Astrocyte of the cerebellum (primary cell): Measurements from ENCODE around the gene SLC13A4.

Source experiments
- DNase-seq: peaks from one replicate; pipeline ENCODE4 v3.0.0-alpha.2; 2011; ENCODE audit warnings: low read depth
- H3K4me3 ChIP-seq: 2 replicates; pipeline ENCODE4 v1.5.1; 2011; ENCODE audit warnings: mild to moderate bottlenecking, low read depth, low read length, moderate library complexity
- CTCF ChIP-seq: IDR thresholded peaks from 2 replicates; pipeline ENCODE4 v1.5.1; 2012; ENCODE audit warnings: low read length, low read depth, moderate library complexity, mild to moderate bottlenecking; ENCODE audit errors: missing control alignments
- in situ Hi-C: cut with HindIII; loops from 2 replicates; pipeline ENCODE4 v1.10.0; 2017; ENCODE audit warnings: low sequenced_read_pairs

The SLC13A4 gene

GRCh38 chr7:135711139-135711469, 16.9 kb downstream of the SLC13A4 start:
- no peak overlapping the region for H3K4me3 ChIP-seq
- TF ChIP-seq CTCF, result no peak
- in situ Hi-C loops, result no loop called here
- DNase-seq, result no peak

GRCh38 chr7:135710417-135711138, 17.4 kb downstream of the SLC13A4 start:
- in situ Hi-C loops, result no loop called here
- TF ChIP-seq CTCF, result peak; percentile 44
- H3K4me3 ChIP-seq, result no peak overlapping the region
- no peak for DNase-seq

GRCh38 chr7:135709508-135709907, 18.5 kb downstream of the SLC13A4 start:
- in situ Hi-C loops, result no loop called here
- no peak for TF ChIP-seq CTCF
- no peak overlapping the region for H3K4me3 ChIP-seq
- no peak for DNase-seq

- no peak overlapping the region for H3K4me3 ChIP-seq
- no peak for TF ChIP-seq CTCF
- DNase-seq, result no peak
- in situ Hi-C loops, result no loop called here
Measured at GRCh38 chr7:135708041-135708440, 19.9 kb downstream of the SLC13A4 start.

- in situ Hi-C loops, result no loop called here
- no peak for DNase-seq
- no peak overlapping the region for H3K4me3 ChIP-seq
- TF ChIP-seq CTCF, result no peak
Measured at GRCh38 chr7:135707570-135707966, 20.4 kb downstream of the SLC13A4 start.

- in situ Hi-C loops, result no loop called here
Measured at GRCh38 chr7:135706858-135707569, 21.0 kb downstream of the SLC13A4 start.

More at GRCh38 chr7:135706858-135707569, 21.0 kb downstream of the SLC13A4 start:
- H3K4me3 ChIP-seq, result no peak overlapping the region
- TF ChIP-seq CTCF, result no peak
- DNase-seq, result no peak
